Neural cell (in vitro differentiated cells): Measurements from ENCODE around the gene NEURL3. TPM values are rescaled to one million over a fixed set of nuclear protein-coding genes. Genes with fewer than 3 reads are reported as not detected.

Source experiments
- H2AFZ ChIP-seq: fragments of 200-600, 300-800 bp; sonication (generic), shearing (Covaris generic); 2 replicates; pipeline ENCODE4 v1.6.0; 2014; ENCODE audit warnings: low read depth, mild to moderate bottlenecking, antibody characterized with exemption, low read length, moderate library complexity
- H3F3A ChIP-seq: fragments of 200-600 bp; shearing (Covaris generic); 2 replicates; pipeline ENCODE4 v1.6.1; 2016; ENCODE audit warnings: mild to moderate bottlenecking, moderate library complexity, mixed read lengths, antibody characterized with exemption, low read length; ENCODE audit not compliant: insufficient read depth, poor library complexity, severe bottlenecking
- H3K27ac ChIP-seq: fragments of 200-600, 300-800 bp; sonication (generic), shearing (Covaris generic); 2 replicates; pipeline ENCODE4 v1.5.1; 2014; ENCODE audit warnings: mild to moderate bottlenecking, low read length, moderate library complexity
- H3K27me3 ChIP-seq: fragments of 300-800, 200-600 bp; sonication (generic), shearing (Covaris generic); 2 replicates; pipeline ENCODE4 v1.6.0; 2014; ENCODE audit warnings: mild to moderate bottlenecking, low read depth, low read length, moderate library complexity; ENCODE audit not compliant: insufficient read depth
- H3K36me3 ChIP-seq: fragments of 300-800, 200-600 bp; sonication (generic), shearing (Covaris generic); 2 replicates; pipeline ENCODE4 v1.5.1; 2014; ENCODE audit warnings: mild to moderate bottlenecking, antibody characterized with exemption, low read length, moderate library complexity; ENCODE audit not compliant: insufficient read depth
- H3K4me2 ChIP-seq: fragments of 300-800, 200-600 bp; sonication (generic), shearing (Covaris generic); 2 replicates; pipeline ENCODE4 v1.6.0; 2014; ENCODE audit warnings: mild to moderate bottlenecking, low read length
- H3K4me3 ChIP-seq: fragments of 300-800, 200-600 bp; sonication (generic), shearing (Covaris generic); 2 replicates; pipeline ENCODE4 v1.5.1; 2014; ENCODE audit warnings: mild to moderate bottlenecking, low read length, moderate library complexity
- H3K79me2 ChIP-seq: fragments of 200-600 bp; shearing (Covaris generic); replicated peaks from 2 replicates; pipeline ENCODE4 v1.6.0; 2014; ENCODE audit warnings: mild to moderate bottlenecking, low read length, moderate library complexity; ENCODE audit not compliant: insufficient read depth
- H3K9ac ChIP-seq: fragments of 300-800, 200-600 bp; sonication (generic), shearing (Covaris generic); 2 replicates; pipeline ENCODE4 v1.6.1; 2016; ENCODE audit warnings: mild to moderate bottlenecking, low read length, mixed read lengths
- H3K9me2 ChIP-seq: fragments of 200-600 bp; shearing (Covaris generic); 2 replicates; pipeline ENCODE4 v1.6.1; 2016; ENCODE audit warnings: mild to moderate bottlenecking, low read length, mixed read lengths; ENCODE audit not compliant: insufficient read depth
- H3K9me3 ChIP-seq: fragments of 200-600, 300-800 bp; sonication (generic), shearing (Covaris generic); 2 replicates; pipeline ENCODE4 v1.6.1; 2016; ENCODE audit warnings: mild to moderate bottlenecking, mixed run types, low read length, moderate library complexity, mixed read lengths
- H4K20me1 ChIP-seq: fragments of 200-600 bp; shearing (Covaris generic); 2 replicates; pipeline ENCODE4 v1.6.1; 2016; ENCODE audit warnings: mild to moderate bottlenecking, mixed run types; ENCODE audit not compliant: insufficient read depth
- CTCF ChIP-seq: fragments of 450-650 bp; IDR thresholded peaks from 2 replicates; pipeline ENCODE4 v1.5.1; 2014; ENCODE audit warnings: antibody characterized with exemption, mild to moderate bottlenecking, moderate library complexity; ENCODE audit not compliant: poor library complexity, severe bottlenecking
- EP300 ChIP-seq: fragments of 450-650 bp; conservative IDR thresholded peaks from 2 replicates; pipeline ENCODE4 v1.6.1; 2014; ENCODE audit warnings: antibody characterized with exemption, mild to moderate bottlenecking, moderate library complexity; ENCODE audit not compliant: poor library complexity, severe bottlenecking
- EZH2 ChIP-seq: fragments of 200-600, 300-800 bp; shearing (Covaris generic), sonication (generic); IDR thresholded peaks from 2 replicates; pipeline ENCODE4 v1.6.1; 2014; ENCODE audit warnings: antibody characterized with exemption, low read length, borderline replicate concordance, mild to moderate bottlenecking; ENCODE audit not compliant: insufficient read depth, poor library complexity, severe bottlenecking
- MXI1 ChIP-seq: fragments of 450-650 bp; conservative IDR thresholded peaks from 2 replicates; pipeline ENCODE4 v1.6.1; 2014; ENCODE audit warnings: antibody characterized with exemption, mild to moderate bottlenecking; ENCODE audit not compliant: poor library complexity, severe bottlenecking
- POLR2AphosphoS5 ChIP-seq: IDR thresholded peaks from 2 replicates; pipeline ENCODE4 v1.6.1; 2012
- RAD21 ChIP-seq: fragments of 450-650 bp; conservative IDR thresholded peaks from 2 replicates; pipeline ENCODE4 v1.6.1; 2014; ENCODE audit warnings: antibody characterized with exemption, mild to moderate bottlenecking, moderate library complexity
- REST ChIP-seq: IDR thresholded peaks from 2 replicates; pipeline ENCODE4 v1.6.1; 2012; ENCODE audit warnings: borderline replicate concordance
- SMC3 ChIP-seq: fragments of 450-650 bp; conservative IDR thresholded peaks from 2 replicates; pipeline ENCODE4 v1.6.1; 2014; ENCODE audit warnings: antibody characterized with exemption, mild to moderate bottlenecking, moderate library complexity; ENCODE audit not compliant: poor library complexity
- TAF1 ChIP-seq: IDR thresholded peaks from 2 replicates; pipeline ENCODE4 v1.6.1; 2012; ENCODE audit warnings: low read depth
- polyA plus RNA-seq: library from polyadenylated mRNA; depleted of rRNA; stranded (reverse); fragments of >200 nt; gene quantifications from 2 replicates; pipeline ENCODE4 v1.2.3, GENCODE V29; 2014

The NEURL3 gene
- polyA plus RNA-seq, 1 donor from 2014 or later = not detected

- no peaks in the 10 kb centered on the region for H3K36me3 ChIP-seq
- H2AFZ ChIP-seq = no peak overlapping the region
- H3K9me3 ChIP-seq = peaks cover 5% of the 10 kb centered on the region
- H3K4me3 ChIP-seq = no peak overlapping the region
- no peak overlapping the region for H3K4me2 ChIP-seq
- no peaks in the 10 kb centered on the region for H3K9me2 ChIP-seq
- TF ChIP-seq MXI1 = no peak
- no peak for TF ChIP-seq EZH2
- TF ChIP-seq TAF1 = no peak
- TF ChIP-seq REST = no peak
- TF ChIP-seq POLR2AphosphoS5 = no peak
- TF ChIP-seq CTCF = no peak
- no peak for TF ChIP-seq RAD21
- H3K9ac ChIP-seq = no peak overlapping the region
- H3K79me2 ChIP-seq = no peaks in the 10 kb centered on the region
- H3K27me3 ChIP-seq = no peaks in the 10 kb centered on the region
- no peak overlapping the region for H3K27ac ChIP-seq
- no peaks in the 10 kb centered on the region for H3F3A ChIP-seq
- no peaks in the 10 kb centered on the region for H4K20me1 ChIP-seq
These were observed 11.9 kb upstream of the NEURL3 start for GRCh38 chr2:96517079-96517478.

GRCh38 chr2:96514521-96514920, 9.4 kb upstream of the NEURL3 start:
- Histone ChIP-seq H3K4me3 (no peak overlapping the region), H3K27ac (no peak overlapping the region), H3K9ac (no peak overlapping the region), H3F3A (no peaks in the 10 kb centered on the region), H3K79me2 (no peaks in the 10 kb centered on the region), H3K27me3 (no peaks in the 10 kb centered on the region), H3K4me2 (no peak overlapping the region), H2AFZ (no peak overlapping the region), H4K20me1 (no peaks in the 10 kb centered on the region), H3K9me2 (no peaks in the 10 kb centered on the region), H3K9me3 (peaks cover 5% of the 10 kb centered on the region), H3K36me3 (no peaks in the 10 kb centered on the region)
- TF ChIP-seq POLR2AphosphoS5 (no peak), REST (no peak), TAF1 (no peak), EZH2 (no peak), CTCF (no peak), RAD21 (no peak), SMC3 (no peak), EP300 (no peak), MXI1 (no peak)
